ENCODE data around the gene CLEC4D.
"Not testable (repeated sequence)": the region's sequence is repeated elsewhere in the genome, so short reads cannot be mapped to it uniquely, and the experiment has no call there.

The CLEC4D gene

GRCh38 chr12:8532045-8532444 is 18.7 kb downstream of the CLEC4D start:
- no peak for DNase-seq (ENCODE audit: low read depth in 2 of 2)

- not testable (repeated sequence) for DNase-seq (ENCODE audit: low read depth in 2 of 2)
Measured at GRCh38 chr12:8537820-8538219, 24.5 kb downstream of the CLEC4D start.

- DNase-seq (ENCODE audit: low read depth in 2 of 2), result not testable (repeated sequence)
Measured at GRCh38 chr12:8540831-8541230, 27.5 kb downstream of the CLEC4D start, which contains the start of gene CLEC4E. Gene CLEC4E, minus strand, starts transcription at chr12:8540905. Its CDS starts 108 bp downstream, at chr12:8540797.

- DNase-seq (ENCODE audit: low read depth in 2 of 2), result no peak
Measured at GRCh38 chr12:8541562-8541961, 28.3 kb downstream of the CLEC4D start.

GRCh38 chr12:8544295-8544694 is 31.0 kb downstream of the CLEC4D start:
- DNase-seq (ENCODE audit: low read depth in 2 of 2), result peak; percentile 24 to 61

GRCh38 chr12:8546591-8546990 is 33.3 kb downstream of the CLEC4D start:
- no peak for DNase-seq (ENCODE audit: low read depth in 2 of 2)

GRCh38 chr12:8547645-8548044 is 34.3 kb downstream of the CLEC4D start:
- DNase-seq (ENCODE audit: low read depth in 2 of 2), result no peak

GRCh38 chr12:8548192-8548591 is 34.9 kb downstream of the CLEC4D start:
- DNase-seq (ENCODE audit: low read depth in 2 of 2), result no peak

- no peak for DNase-seq (ENCODE audit: low read depth in 2 of 2)
Measured at GRCh38 chr12:8549381-8549780, 36.1 kb downstream of the CLEC4D start.

- DNase-seq (ENCODE audit: low read depth in 2 of 2), result no peak
Measured at GRCh38 chr12:8553088-8553627, 39.9 kb downstream of the CLEC4D start.

GRCh38 chr12:8554451-8555195 is 41.3 kb downstream of the CLEC4D start:
- no peak for DNase-seq (ENCODE audit: low read depth in 2 of 2)

GRCh38 chr12:8556531-8557097 is 43.3 kb downstream of the CLEC4D start:
- DNase-seq (ENCODE audit: low read depth in 2 of 2), result no peak

- DNase-seq (ENCODE audit: low read depth in 2 of 2), result no peak
Measured at GRCh38 chr12:8559676-8560075, 46.4 kb downstream of the CLEC4D start.

- no peak for DNase-seq (ENCODE audit: low read depth in 2 of 2)
Measured at GRCh38 chr12:8561011-8561410, 47.7 kb downstream of the CLEC4D start.

GRCh38 chr12:8562310-8562709 is 49.0 kb downstream of the CLEC4D start:
- DNase-seq (ENCODE audit: low read depth in 2 of 2), result no peak

GRCh38 chr12:8563356-8563755 is 50.1 kb downstream of the CLEC4D start:
- DNase-seq (ENCODE audit: low read depth in 2 of 2), result no peak

GRCh38 chr12:8564656-8565055 is 51.4 kb downstream of the CLEC4D start:
- no peak for DNase-seq (ENCODE audit: low read depth in 2 of 2)

- DNase-seq (ENCODE audit: low read depth in 2 of 2), result not testable (repeated sequence)
Measured at GRCh38 chr12:8566052-8566451, 52.7 kb downstream of the CLEC4D start.

- DNase-seq (ENCODE audit: low read depth in 2 of 2), result no peak
Measured at GRCh38 chr12:8566525-8566924, 53.2 kb downstream of the CLEC4D start.

All from stimulated activated CD4-positive, alpha-beta T cell treated with anti-CD3 and anti-CD28 coated beads, Interleukin-15, amount 100 ng/mL, for 48 hours (primary cell).